Right lobe of liver (tissue), 6 donors: ENCODE measurements around the gene NCAM2. TPM values are rescaled to one million over a fixed set of nuclear protein-coding genes. Genes with fewer than 3 reads are reported as not detected.
A peak's percentile ranks its signal among the peaks of the same experiment; 100 is the strongest.

Experiments used
- ATAC-seq, 4 donors: fragments of 200-7000 bp; cut with Tn5 transposase; one replicate each; pipeline ENCODE4 v1.9.1; 2020; ENCODE audit warnings: mild to moderate bottlenecking in 4 of 4, moderate library complexity in 4 of 4
- DNase-seq, 3 donors: peaks; one replicate each; pipeline ENCODE4 v3.0.0-alpha.2; 2020
- H3K27ac ChIP-seq, 3 donors: fragments of 200-600 bp; one replicate each; pipeline ENCODE4 v1.8.0; 2022
- H3K27me3 ChIP-seq, 2 donors: fragments of 200-600 bp; one replicate each; pipeline ENCODE4 v1.8.0; 2022
- H3K36me3 ChIP-seq, 4 donors: fragments of 200-600 bp; sonication (generic) in 1 of 4; one replicate each; pipeline versions ENCODE4 v1.5.1 to v1.8.0; 2017 to 2022; ENCODE audit warnings: control low read depth in 1 of 4
- H3K4me1 ChIP-seq, 4 donors: fragments of 200-600 bp; sonication (generic) in 1 of 4; one replicate each; pipeline versions ENCODE4 v1.5.1 to v1.8.0; 2017 to 2022; ENCODE audit warnings: control low read depth in 1 of 4
- H3K4me3 ChIP-seq, 3 donors: fragments of 200-600 bp; one replicate each; pipeline ENCODE4 v1.8.0; 2022
- H3K9me3 ChIP-seq, 4 donors: fragments of 200-600 bp; sonication (generic) in 1 of 4; one replicate each; pipeline versions ENCODE4 v1.5.1 to v1.8.0; 2017 to 2022; ENCODE audit warnings: control low read depth in 1 of 4
- POLR2A ChIP-seq: fragments of 450-650 bp; IDR thresholded peaks from one replicate; pipeline ENCODE4 v1.6.1; 2017; ENCODE audit warnings: antibody characterized with exemption, mild to moderate bottlenecking
- WGBS: methylation state at CpG from one replicate; pipeline ENCODE4 v1.1.6; 2018; ENCODE audit warnings: low coverage, low lambda C conversion rate; ENCODE audit not compliant: insufficient coverage; ENCODE audit errors: missing lambda C conversion rate; 5-methylcytosine and 5-hydroxymethylcytosine counted together
- intact Hi-C, 2 donors: fragments of 100-400 bp; cut with DNase I; formaldehyde crosslinking; loops; one replicate each; pipeline versions ENCODE4 v1.11.2 to v1.14.1; 2022
- total RNA-seq, 6 experiments: library from RNA; depleted of rRNA in 2 of 6; stranded (reverse); fragments of >200 nt in 2 of 6; fragmentation: NEBNext Ultra II Directional in 3 of 6; extraction: Animal tissue kit (Norgen Biotek cat#: 25700) in 3 of 6; gene quantifications; one replicate each; pipeline versions ENCODE4 v1.1.0 to v1.2.4, GENCODE V29; 2016 to 2023
- TF ChIP-seq, protein P1 (sequence below), 4 donors: fragments of 200-600 bp in 3 of 4; fragments of 450-650 bp in 1 of 4; IDR thresholded peaks; one replicate each; pipeline versions ENCODE4 v1.5.1 to v1.8.0; 2016 to 2022; ENCODE audit warnings: antibody characterized with exemption in 4 of 4, mild to moderate bottlenecking in 2 of 4
- donor health status: DM: no; HTN: yes; CAD: no.
- donor health status: DM: no; HTN: no; CAD: no.
- donor health status: DM: no; HTN: no; CAD: no.
- donor health status: DM: no; HTN: yes; CAD: no.
- donor health status: DM: no; HTN: yes; CAD: no.

Gene NCAM2
- total RNA-seq, 6 experiments from 2014 or later: 0.38 to 1.4 (median 0.81) TPM; not detected in 2

- Histone ChIP-seq H3K27ac (no peak overlapping the region), H3K36me3 (no peaks in the 10 kb centered on the region), H3K4me3 (no peak overlapping the region), H3K4me1 (no peaks in the 10 kb centered on the region), H3K9me3 (peaks cover 0 to 7% (median 0%) of the 10 kb centered on the region in 4 donors), H3K27me3 (no peaks in the 10 kb centered on the region)
- ATAC-seq (no peak), DNase-seq (no peak)
- intact Hi-C loops: no loop called here
- no peak for TF ChIP-seq POLR2A
- TF ChIP-seq, protein P1, sequence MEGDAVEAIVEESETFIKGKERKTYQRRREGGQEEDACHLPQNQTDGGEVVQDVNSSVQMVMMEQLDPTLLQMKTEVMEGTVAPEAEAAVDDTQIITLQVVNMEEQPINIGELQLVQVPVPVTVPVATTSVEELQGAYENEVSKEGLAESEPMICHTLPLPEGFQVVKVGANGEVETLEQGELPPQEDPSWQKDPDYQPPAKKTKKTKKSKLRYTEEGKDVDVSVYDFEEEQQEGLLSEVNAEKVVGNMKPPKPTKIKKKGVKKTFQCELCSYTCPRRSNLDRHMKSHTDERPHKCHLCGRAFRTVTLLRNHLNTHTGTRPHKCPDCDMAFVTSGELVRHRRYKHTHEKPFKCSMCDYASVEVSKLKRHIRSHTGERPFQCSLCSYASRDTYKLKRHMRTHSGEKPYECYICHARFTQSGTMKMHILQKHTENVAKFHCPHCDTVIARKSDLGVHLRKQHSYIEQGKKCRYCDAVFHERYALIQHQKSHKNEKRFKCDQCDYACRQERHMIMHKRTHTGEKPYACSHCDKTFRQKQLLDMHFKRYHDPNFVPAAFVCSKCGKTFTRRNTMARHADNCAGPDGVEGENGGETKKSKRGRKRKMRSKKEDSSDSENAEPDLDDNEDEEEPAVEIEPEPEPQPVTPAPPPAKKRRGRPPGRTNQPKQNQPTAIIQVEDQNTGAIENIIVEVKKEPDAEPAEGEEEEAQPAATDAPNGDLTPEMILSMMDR (IDR thresholded peaks at IDR 0.05): no peak
Measured at GRCh38 chr21:21345872-21346271, 347.7 kb downstream of the NCAM2 start.

DNA sequence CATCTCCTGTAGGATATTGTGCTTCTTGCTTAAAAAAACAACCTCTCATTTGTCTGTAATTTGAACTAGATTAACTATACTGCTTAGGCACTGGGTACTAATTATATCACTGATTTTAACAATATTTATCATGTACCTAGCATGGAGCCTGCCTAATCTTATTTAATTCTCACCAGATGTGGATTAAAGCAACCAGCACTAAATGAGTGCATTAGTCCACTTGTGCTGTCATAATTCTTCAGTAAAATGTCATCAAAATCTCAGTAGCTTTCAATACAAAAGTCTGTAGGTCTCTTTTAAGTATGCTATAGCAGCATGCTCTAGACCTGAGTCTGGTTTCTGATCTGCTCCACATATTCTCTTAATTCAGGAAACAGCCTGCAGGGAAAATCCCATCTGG, 368.1 kb downstream of the NCAM2 start:
- H3K9me3 ChIP-seq: no peaks in the 10 kb centered on the region
- TF ChIP-seq, protein P1 (IDR thresholded peaks at IDR 0.05): no peak
- no peak for TF ChIP-seq POLR2A
- intact Hi-C loops: no loop called here
- H3K4me1 ChIP-seq: no peaks in the 10 kb centered on the region
- no peaks in the 10 kb centered on the region for H3K27me3 ChIP-seq
- H3K36me3 ChIP-seq: no peaks in the 10 kb centered on the region
- H3K4me3 ChIP-seq: no peak overlapping the region
- H3K27ac ChIP-seq: no peak overlapping the region
- ATAC-seq: no peak
- DNase-seq: no peak

GRCh38 chr21:21367583-21367982, 369.4 kb downstream of the NCAM2 start:
- Histone ChIP-seq H3K4me3 (no peak overlapping the region), H3K27ac (no peak overlapping the region), H3K27me3 (no peaks in the 10 kb centered on the region), H3K36me3 (no peaks in the 10 kb centered on the region), H3K4me1 (no peaks in the 10 kb centered on the region), H3K9me3 (no peaks in the 10 kb centered on the region)
- TF ChIP-seq, protein P1 (IDR thresholded peaks at IDR 0.05): no peak
- no peak for TF ChIP-seq POLR2A
- ATAC-seq: no peak
- DNase-seq: no peak
- intact Hi-C loops: no loop called here

GRCh38 chr21:21373969-21374368, 375.8 kb downstream of the NCAM2 start:
- no peaks in the 10 kb centered on the region for H3K27me3 ChIP-seq
- no peaks in the 10 kb centered on the region for H3K9me3 ChIP-seq
- ATAC-seq: peak in 2 of 4 donors; percentile 49 to 51
- no peak overlapping the region for H3K27ac ChIP-seq
- H3K36me3 ChIP-seq: no peaks in the 10 kb centered on the region
- no peak overlapping the region for H3K4me3 ChIP-seq
- H3K4me1 ChIP-seq: no peaks in the 10 kb centered on the region
- 17% methylated on average over 1 of the region's 1 CpG for WGBS
- intact Hi-C loops: no loop called here
- DNase-seq: no peak
- no peak for TF ChIP-seq POLR2A
- TF ChIP-seq, protein P1 (IDR thresholded peaks at IDR 0.05): peak; percentile 36 to 55 (median 41)

DNA sequence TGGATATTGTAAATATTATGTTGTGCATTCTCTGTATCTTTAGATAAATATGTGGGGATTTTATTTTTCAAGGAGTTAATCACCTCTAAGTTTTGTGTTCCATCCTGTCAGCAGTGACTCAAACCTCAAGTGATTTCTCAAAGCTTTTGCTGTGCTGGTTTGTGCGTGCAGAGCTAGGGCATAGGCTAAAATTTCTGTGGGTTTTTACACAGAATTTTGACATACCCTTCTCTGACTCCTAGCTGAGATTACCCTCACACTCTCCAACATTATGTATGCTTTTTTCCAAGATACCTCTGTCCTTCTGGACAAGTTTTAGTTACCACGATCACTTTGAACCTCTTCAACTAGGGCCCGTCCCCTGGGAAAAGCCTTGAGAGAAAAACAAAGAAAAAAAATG, 384.9 kb downstream of the NCAM2 start:
- intact Hi-C loops: no loop called here
- no peak for DNase-seq
- Histone ChIP-seq H3K4me3 (no peak overlapping the region), H3K4me1 (no peaks in the 10 kb centered on the region), H3K27ac (no peak overlapping the region), H3K36me3 (no peaks in the 10 kb centered on the region), H3K27me3 (no peaks in the 10 kb centered on the region), H3K9me3 (no peaks in the 10 kb centered on the region)
- no peak for ATAC-seq
- WGBS: 76% methylated on average over 3 of the region's 3 CpGs
- TF ChIP-seq, protein P1 (IDR thresholded peaks at IDR 0.05): no peak
- TF ChIP-seq POLR2A: no peak
